Hepatocyte (in vitro differentiated cells): ENCODE data around the gene PAX5.

Experiments used
- CTCF ChIP-seq: fragments of 200-600 bp; sonication (generic); IDR thresholded peaks from 2 replicates; pipeline ENCODE4 v1.5.1; 2016; ENCODE audit warnings: antibody characterized with exemption, mild to moderate bottlenecking; ENCODE audit not compliant: poor library complexity
- EZH2phosphoT487 ChIP-seq: fragments of 200-600 bp; sonication (generic); IDR thresholded peaks from one replicate; pipeline ENCODE4 v1.6.1; 2018; ENCODE audit warnings: antibody characterized with exemption, mild to moderate bottlenecking, low read depth, moderate library complexity; ENCODE audit not compliant: unreplicated experiment, severe bottlenecking

- TF ChIP-seq CTCF: no peak
- no peak for TF ChIP-seq EZH2phosphoT487
These were observed 149.3 kb downstream of the PAX5 start for GRCh38 chr9:36884721-36885120.
